GM19025 (cell line): ENCODE results near the gene RAD50.

Source experiments
- ATAC-seq: cut with Tn5 transposase; IDR thresholded peaks from one replicate; pipeline ENCODE4 v1.9.1; 2021; ENCODE audit warnings: mild to moderate bottlenecking, low read depth, moderate library complexity; ENCODE audit not compliant: unreplicated experiment

The RAD50 gene

DNA sequence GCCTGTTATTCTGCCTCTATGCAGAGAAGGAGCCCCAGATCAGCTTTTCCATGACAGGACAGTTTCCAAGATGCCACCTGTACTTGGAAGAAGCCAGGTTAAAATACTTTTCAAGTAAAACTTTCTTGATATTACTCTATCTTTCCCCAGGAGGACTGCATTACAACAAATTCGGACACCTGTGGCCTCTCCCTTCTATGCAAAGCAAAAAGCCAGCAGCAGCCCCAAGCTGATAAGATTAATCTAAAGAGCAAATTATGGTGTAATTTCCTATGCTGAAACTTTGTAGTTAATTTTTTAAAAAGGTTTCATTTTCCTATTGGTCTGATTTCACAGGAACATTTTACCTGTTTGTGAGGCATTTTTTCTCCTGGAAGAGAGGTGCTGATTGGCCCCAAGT is 116.7 kb downstream of the RAD50 start:
- ATAC-seq = no peak

GRCh38 chr5:132673939-132674630 is 117.3 kb downstream of the RAD50 start, which contains the start of gene IL4:
Gene IL4, plus strand, starts transcription at chr5:132673989. Its CDS starts 62 bp downstream, at chr5:132674051.
- ATAC-seq = no peak

- ATAC-seq = peak; percentile 73
Measured at GRCh38 chr5:132674671-132675506, 118.1 kb downstream of the RAD50 start.

DNA sequence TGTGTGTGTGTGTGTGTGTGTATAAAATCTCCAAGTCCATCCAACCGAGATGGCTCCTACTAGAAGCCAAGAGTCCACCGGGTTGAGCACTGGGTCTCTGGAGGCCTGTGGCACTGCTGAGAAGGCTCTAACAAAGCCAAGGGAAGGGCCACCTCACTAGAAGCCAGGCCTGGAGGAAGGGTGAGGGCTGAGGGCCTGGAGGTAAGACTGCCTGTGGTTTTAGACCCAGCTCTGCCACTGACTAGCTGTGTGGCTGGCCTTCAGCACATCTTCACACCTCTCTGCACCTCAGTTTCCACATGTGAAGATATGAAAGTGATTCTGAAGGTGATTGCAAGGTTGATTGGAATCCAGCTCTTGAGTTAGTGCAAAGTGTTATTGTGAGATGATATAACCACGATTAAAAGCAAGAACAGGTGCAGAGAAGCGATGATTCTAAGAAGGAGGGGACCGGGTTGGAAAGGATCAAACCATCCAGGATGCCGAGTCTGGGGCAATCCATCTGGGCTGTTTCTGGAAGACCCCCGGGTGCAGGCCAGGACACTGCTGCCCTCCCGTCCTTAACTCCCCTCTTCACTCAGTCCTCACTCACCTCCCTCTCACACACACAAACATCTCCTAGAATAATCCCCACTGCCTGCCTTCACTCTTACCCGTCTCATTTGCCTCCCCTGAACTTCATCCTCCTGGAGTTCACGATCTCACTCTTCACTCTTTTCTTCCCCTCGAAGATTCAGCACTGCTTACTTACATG is 119.3 kb downstream of the RAD50 start:
- ATAC-seq = no peak

GRCh38 chr5:132677191-132677590 is 120.4 kb downstream of the RAD50 start:
- no peak for ATAC-seq

DNA sequence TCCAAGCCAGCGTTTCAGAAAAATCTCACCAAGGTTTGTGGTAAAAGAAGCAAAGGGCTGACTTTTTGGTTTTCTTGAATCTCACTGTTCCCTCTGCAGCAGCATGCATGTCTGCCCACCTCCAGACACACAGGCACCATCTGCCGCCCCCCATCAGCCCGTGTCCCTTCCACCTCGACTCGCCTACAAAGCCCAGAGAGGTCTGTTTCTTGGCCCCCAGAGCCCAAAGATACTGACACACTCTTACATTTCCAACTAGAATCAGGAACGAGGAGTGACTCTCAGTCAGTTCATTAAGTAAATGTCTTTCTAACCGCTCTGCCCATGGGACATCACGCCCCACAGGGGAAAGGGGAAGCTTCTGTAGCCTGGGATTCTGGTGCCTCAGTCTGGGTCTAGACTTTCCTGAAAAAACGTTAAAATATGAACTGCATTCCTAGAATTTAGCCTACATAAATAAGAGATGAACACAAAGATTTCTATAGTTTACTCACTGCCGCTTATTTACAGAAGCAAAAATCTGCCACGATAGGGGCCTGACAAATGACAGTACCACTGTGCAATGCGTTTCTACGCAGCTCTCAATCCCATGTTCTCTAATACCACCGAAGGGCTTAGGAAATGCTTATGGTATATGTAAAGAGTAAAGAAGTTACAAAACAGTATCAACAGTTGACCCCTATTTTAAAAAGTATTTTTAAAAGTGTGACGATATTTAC is 121.1 kb downstream of the RAD50 start:
- ATAC-seq = no peak

DNA sequence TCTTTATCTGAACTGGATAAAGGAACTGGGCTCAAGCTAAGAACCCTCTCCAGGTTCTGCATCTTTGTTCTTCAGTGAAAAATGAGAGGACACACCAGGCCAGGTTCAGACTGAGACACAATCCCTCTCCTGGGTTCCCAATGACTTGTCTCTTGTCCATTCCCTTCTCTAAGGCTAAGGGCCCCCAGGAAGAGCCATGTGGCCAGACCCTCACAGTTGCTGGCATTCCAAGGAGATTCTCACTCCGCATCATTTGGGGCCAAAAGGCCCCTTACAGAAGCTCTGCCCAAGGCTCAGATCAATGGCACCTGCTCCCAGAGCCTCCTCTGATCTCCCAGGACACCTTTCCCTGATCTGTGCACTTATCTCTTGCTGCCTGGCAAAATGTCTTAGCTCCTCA is 122.0 kb downstream of the RAD50 start:
- no peak for ATAC-seq

DNA sequence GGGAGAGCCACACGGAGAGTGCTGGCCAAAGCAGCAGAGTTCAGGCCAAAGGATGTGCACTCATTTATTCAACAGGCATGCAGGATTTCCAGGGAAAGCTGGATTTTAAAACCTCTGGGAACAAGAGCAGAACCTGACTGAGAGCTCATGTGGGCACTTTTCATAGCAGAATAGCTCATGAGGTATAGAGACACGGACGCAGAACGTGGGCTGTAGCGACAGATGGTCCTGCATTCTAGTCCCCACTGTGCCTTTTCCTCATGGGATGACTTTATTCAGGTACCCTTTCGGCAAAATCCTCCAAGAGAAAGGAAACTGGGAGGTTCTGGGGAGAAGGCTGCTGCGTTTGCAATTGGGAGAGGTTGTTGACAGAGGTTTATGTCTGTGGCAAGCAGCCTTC is 122.4 kb downstream of the RAD50 start:
- ATAC-seq = no peak

- ATAC-seq = no peak
Measured at GRCh38 chr5:132679717-132680380, 123.1 kb downstream of the RAD50 start.

DNA sequence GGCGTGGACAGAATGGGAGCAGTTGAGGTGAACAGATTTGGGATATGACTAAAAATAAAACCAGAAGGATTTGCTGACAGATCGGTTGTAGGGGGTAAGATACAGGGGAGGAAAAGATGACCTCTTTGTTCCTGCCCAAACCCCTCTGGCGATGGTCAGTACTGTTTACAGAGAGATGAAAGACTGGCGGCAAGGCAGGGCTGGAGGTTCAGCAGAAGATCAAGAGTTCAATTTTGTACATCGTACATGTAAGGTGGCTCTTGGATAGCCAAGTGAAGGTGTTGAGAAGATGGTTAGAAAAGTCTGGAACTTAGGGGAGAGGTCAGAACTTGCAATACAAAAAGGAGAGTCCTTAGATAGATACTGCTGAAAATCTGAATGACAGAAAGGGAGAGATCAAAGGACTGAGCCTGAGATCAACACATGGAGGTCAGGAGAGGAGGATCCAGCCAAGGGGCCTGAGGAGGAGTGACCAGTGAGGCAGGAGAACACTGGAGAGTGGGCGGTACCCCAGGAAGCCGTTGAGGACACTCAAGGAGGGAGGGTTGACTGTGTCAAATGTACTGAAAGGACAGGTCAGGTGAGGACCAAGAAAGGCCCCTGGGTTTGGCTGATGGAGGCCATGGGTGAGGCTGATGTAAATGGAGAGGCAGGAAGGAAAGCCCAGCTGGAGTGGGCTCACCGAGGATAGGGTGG is 124.2 kb downstream of the RAD50 start:
- no peak for ATAC-seq

GRCh38 chr5:132681476-132681831 is 124.7 kb downstream of the RAD50 start:
- ATAC-seq = no peak

GRCh38 chr5:132681983-132682382 is 125.2 kb downstream of the RAD50 start:
- ATAC-seq = no peak

GRCh38 chr5:132684491-132684890 is 127.7 kb downstream of the RAD50 start:
- no peak for ATAC-seq

GRCh38 chr5:132684922-132685720 is 128.3 kb downstream of the RAD50 start:
- ATAC-seq = no peak

DNA sequence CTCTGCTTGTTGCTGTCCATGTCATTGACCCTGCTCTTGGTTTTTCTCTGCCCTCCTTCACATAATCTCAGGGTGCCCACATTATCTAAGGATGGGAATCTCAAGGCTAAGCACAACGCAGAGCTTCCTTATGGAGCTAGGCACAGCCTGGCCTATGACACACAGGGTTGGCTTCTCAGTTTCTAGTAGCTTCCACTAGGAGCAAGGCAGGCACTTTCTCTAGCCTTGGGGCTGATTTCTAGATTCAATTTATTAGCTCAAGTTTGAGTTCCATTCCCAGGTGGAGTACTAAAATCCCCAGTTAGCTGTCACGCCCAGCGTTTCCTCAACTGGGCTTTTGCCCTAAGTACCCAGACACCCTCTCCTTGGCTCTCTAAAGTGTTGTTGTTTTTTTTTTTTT is 129.4 kb downstream of the RAD50 start:
- ATAC-seq = no peak

GRCh38 chr5:132687995-132688394 is 131.2 kb downstream of the RAD50 start:
- ATAC-seq = no peak

- no peak for ATAC-seq
Measured at GRCh38 chr5:132688536-132689339, 132.0 kb downstream of the RAD50 start.

- no peak for ATAC-seq
Measured at GRCh38 chr5:132689513-132689912, 132.7 kb downstream of the RAD50 start.
